H9 (cell line): Measurements from ENCODE around the gene R3HDM4. TPM values are rescaled to one million over a fixed set of nuclear protein-coding genes. Genes with fewer than 3 reads are reported as not detected.
"Not testable (repeated sequence)": the region's sequence is repeated elsewhere in the genome, so short reads cannot be mapped to it uniquely, and the experiment has no call there.

ENCODE experiments used
- DNase-seq: peaks from one replicate; pipeline ENCODE4 v3.0.0-alpha.2; 2017
- H2AFZ ChIP-seq: one replicate; pipeline ENCODE4 v1.6.1; 2013; ENCODE audit warnings: mild to moderate bottlenecking, low read length, control low read depth, moderate library complexity
- H2AK5ac ChIP-seq: 2 replicates; pipeline ENCODE4 v1.6.1; 2013; ENCODE audit warnings: low read length, control low read depth, mixed read lengths; ENCODE audit not compliant: insufficient read length
- H2BK120ac ChIP-seq: one replicate; pipeline ENCODE4 v1.6.1; 2013; ENCODE audit warnings: low read depth, mild to moderate bottlenecking, low read length, control low read depth, inconsistent platforms; ENCODE audit not compliant: poor library complexity, severe bottlenecking
- H2BK12ac ChIP-seq: 2 replicates; pipeline ENCODE4 v1.6.1; 2013; ENCODE audit warnings: low read length, control low read depth, mixed read lengths, low read depth; ENCODE audit not compliant: insufficient read length
- H2BK15ac ChIP-seq: 2 replicates; pipeline ENCODE4 v1.6.1; 2013; ENCODE audit warnings: low read depth, low read length, control low read depth
- H2BK20ac ChIP-seq: one replicate; pipeline ENCODE4 v1.6.1; 2013; ENCODE audit warnings: low read depth, mild to moderate bottlenecking, low read length, control low read depth, inconsistent platforms; ENCODE audit not compliant: poor library complexity, severe bottlenecking
- H2BK5ac ChIP-seq: 2 replicates; pipeline ENCODE4 v1.6.1; 2013; ENCODE audit warnings: low read length, control low read depth, mixed read lengths; ENCODE audit not compliant: insufficient read length
- H3K14ac ChIP-seq: 2 replicates; pipeline ENCODE4 v1.6.1; 2013; ENCODE audit warnings: low read length, control low read depth; ENCODE audit not compliant: insufficient read depth
- H3K18ac ChIP-seq: 2 replicates; pipeline ENCODE4 v1.6.1; 2013; ENCODE audit warnings: low read depth, mild to moderate bottlenecking, mixed read lengths, low read length, control low read depth; ENCODE audit not compliant: insufficient read length
- H3K23ac ChIP-seq: 2 replicates; pipeline ENCODE4 v1.6.1; 2013; ENCODE audit warnings: low read length, control low read depth, mixed read lengths, low read depth; ENCODE audit not compliant: insufficient read length
- H3K23me2 ChIP-seq: 2 replicates; pipeline ENCODE4 v1.6.1; 2013; ENCODE audit warnings: low read depth, mild to moderate bottlenecking, mixed read lengths, low read length, control low read depth; ENCODE audit not compliant: insufficient read length, poor library complexity, severe bottlenecking
- H3K27ac ChIP-seq: 2 replicates; pipeline ENCODE4 v1.5.1; 2013; ENCODE audit warnings: low read length, control low read depth, mixed read lengths, low read depth; ENCODE audit not compliant: insufficient read length
- H3K27me3 ChIP-seq: 2 replicates; pipeline ENCODE4 v1.6.1; 2013; ENCODE audit warnings: low read length, control low read depth, inconsistent platforms; ENCODE audit not compliant: insufficient read depth
- H3K4ac ChIP-seq: 2 replicates; pipeline ENCODE4 v1.6.1; 2013; ENCODE audit warnings: low read depth, mild to moderate bottlenecking, control low read depth, inconsistent platforms, low read length, moderate library complexity
- H3K4me1 ChIP-seq: 2 replicates; pipeline ENCODE4 v1.6.1; 2013; ENCODE audit warnings: low read length, control low read depth, inconsistent platforms; ENCODE audit not compliant: insufficient read depth
- H3K4me2 ChIP-seq: 2 replicates; pipeline ENCODE4 v1.6.1; 2013; ENCODE audit warnings: low read length, control low read depth, mixed read lengths; ENCODE audit not compliant: insufficient read length, insufficient read depth
- H3K56ac ChIP-seq: 2 replicates; pipeline ENCODE4 v1.6.1; 2013; ENCODE audit warnings: low read depth, mild to moderate bottlenecking, mixed read lengths, low read length, control low read depth; ENCODE audit not compliant: insufficient read length
- H3K79me1 ChIP-seq: 2 replicates; pipeline ENCODE4 v1.6.1; 2013; ENCODE audit warnings: low read depth, mild to moderate bottlenecking, moderate library complexity, low read length, control low read depth, inconsistent platforms; ENCODE audit not compliant: insufficient read depth, poor library complexity, severe bottlenecking
- H3K79me2 ChIP-seq: 2 replicates; pipeline ENCODE4 v1.6.1; 2013; ENCODE audit warnings: low read length, control low read depth, inconsistent platforms; ENCODE audit not compliant: insufficient read depth
- H3K9ac ChIP-seq: 2 replicates; pipeline ENCODE4 v1.6.1; 2013; ENCODE audit warnings: low read length, control low read depth, mixed read lengths; ENCODE audit not compliant: insufficient read length; ENCODE audit errors: extremely low read depth
- H3K9me3 ChIP-seq: one replicate; pipeline ENCODE4 v1.6.1; 2013; ENCODE audit warnings: low read depth, low read length, inconsistent platforms; ENCODE audit not compliant: control insufficient read depth
- H3T11ph ChIP-seq: one replicate; pipeline ENCODE4 v1.6.1; 2013; ENCODE audit warnings: mild to moderate bottlenecking, low read length, control low read depth, inconsistent platforms
- H4K20me1 ChIP-seq: one replicate; pipeline ENCODE4 v1.6.1; 2013; ENCODE audit not compliant: control insufficient read depth, insufficient read length, insufficient read depth
- H4K5ac ChIP-seq: 2 replicates; pipeline ENCODE4 v1.6.1; 2013; ENCODE audit warnings: low read depth, mild to moderate bottlenecking, mixed read lengths, low read length, control low read depth; ENCODE audit not compliant: insufficient read length
- H4K8ac ChIP-seq: replicated peaks from 2 replicates; pipeline ENCODE4 v1.6.1; 2013; ENCODE audit warnings: low read length, control low read depth, mixed read lengths, low read depth; ENCODE audit not compliant: insufficient read length
- H4K91ac ChIP-seq: 2 replicates; pipeline ENCODE4 v1.6.1; 2013; ENCODE audit warnings: low read depth, mild to moderate bottlenecking, moderate library complexity, mixed read lengths, low read length, control low read depth; ENCODE audit not compliant: insufficient read length
- H3K27ac Mint-ChIP-seq, 3 experiments: 2 replicates in 2 of 3; 3 replicates in 1 of 3; pipeline ENCODE4 v1.8.0; 2020 to 2021; ENCODE audit warnings: mixed read lengths in 3 of 3, mild to moderate bottlenecking in 1 of 3, moderate library complexity in 1 of 3
- H3K27me3 Mint-ChIP-seq: 2 replicates; pipeline ENCODE4 v1.8.0; 2021; ENCODE audit warnings: low read depth, mild to moderate bottlenecking, moderate library complexity, mixed read lengths
- H3K36me3 Mint-ChIP-seq, 3 experiments: 2 replicates in 2 of 3; 3 replicates in 1 of 3; pipeline ENCODE4 v1.8.0; 2020 to 2021; ENCODE audit warnings: low read depth in 3 of 3, mixed read lengths in 3 of 3; ENCODE audit not compliant: insufficient read depth in 1 of 3
- H3K4me1 Mint-ChIP-seq, 2 experiments: 2 replicates each; pipeline ENCODE4 v1.8.0; 2020; ENCODE audit warnings: mixed read lengths in 2 of 2
- H3K4me3 Mint-ChIP-seq, 2 experiments: 2 replicates in 1 of 2; 3 replicates in 1 of 2; pipeline ENCODE4 v1.8.0; 2020 to 2021; ENCODE audit warnings: mild to moderate bottlenecking in 2 of 2, mixed read lengths in 2 of 2, moderate library complexity in 1 of 2
- H3K9me3 Mint-ChIP-seq, 2 experiments: 2 replicates in 1 of 2; 3 replicates in 1 of 2; pipeline ENCODE4 v1.8.0; 2020; ENCODE audit warnings: mild to moderate bottlenecking in 2 of 2, mixed read lengths in 2 of 2, moderate library complexity in 1 of 2
- WGBS: extraction: QIAGEN DNeasy Blood & Tissue Kit; methylation state at CpG from one replicate; pipeline ENCODE4 v1.1.7; 2013; ENCODE audit warnings: missing lambda C conversion rate, low lambda C conversion rate, mixed read lengths; ENCODE audit not compliant: insufficient read length; ENCODE audit errors: extremely low coverage; 5-methylcytosine and 5-hydroxymethylcytosine counted together
- total RNA-seq: library from RNA; stranded (reverse); gene quantifications from 2 replicates; pipeline ENCODE4 v1.2.1, GENCODE V29; 2021
- TF ChIP-seq, protein P1 (sequence below): fragments of 200-600 bp; sonication (generic); conservative IDR thresholded peaks from 3 replicates; pipeline ENCODE4 v1.8.0; 2021; ENCODE audit warnings: antibody characterized with exemption, mild to moderate bottlenecking

R3HDM4 gene
- total RNA-seq, 1 experiment from 2014 or later: 66.4 TPM

DNA sequence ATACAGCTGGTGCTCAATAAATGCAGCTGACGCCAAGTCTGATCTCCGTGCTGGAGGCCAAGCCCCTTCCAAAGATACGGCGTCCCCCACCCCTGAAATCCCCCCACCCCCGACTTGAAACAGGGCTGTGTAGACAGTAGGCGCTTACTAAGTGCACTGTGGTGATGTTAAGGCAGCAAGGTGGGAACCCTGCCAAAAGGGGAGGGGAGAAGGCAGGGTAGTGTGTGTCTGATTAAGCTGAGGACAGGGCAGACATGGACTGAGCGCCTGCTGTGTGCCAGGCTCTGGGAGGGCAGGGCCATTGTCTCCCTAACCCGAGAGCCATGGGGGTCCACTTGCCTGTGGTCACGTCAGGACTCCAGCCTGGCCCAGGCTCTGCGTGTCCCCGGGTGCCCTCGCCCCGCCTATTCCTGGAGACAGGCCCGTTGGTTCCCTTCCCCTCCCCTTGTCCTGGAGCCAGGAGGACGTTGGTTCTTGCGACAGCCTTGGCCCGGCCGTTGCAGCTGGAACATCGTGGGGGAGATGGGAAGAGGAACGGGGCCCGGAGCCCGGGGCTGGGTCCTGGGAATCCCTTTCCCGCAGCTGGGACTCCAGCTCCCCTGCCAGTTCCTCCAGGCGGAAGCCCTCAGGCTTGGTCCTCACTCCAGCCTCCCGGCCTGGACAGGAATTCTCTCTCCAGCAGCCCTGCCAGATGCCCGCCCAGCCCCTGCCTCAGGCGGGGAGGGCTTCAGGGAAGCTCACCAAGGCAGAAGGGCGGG, 62.6 kb downstream of the R3HDM4 start:
- H2BK5ac ChIP-seq: no peak overlapping the region
- TF ChIP-seq, protein P1, sequence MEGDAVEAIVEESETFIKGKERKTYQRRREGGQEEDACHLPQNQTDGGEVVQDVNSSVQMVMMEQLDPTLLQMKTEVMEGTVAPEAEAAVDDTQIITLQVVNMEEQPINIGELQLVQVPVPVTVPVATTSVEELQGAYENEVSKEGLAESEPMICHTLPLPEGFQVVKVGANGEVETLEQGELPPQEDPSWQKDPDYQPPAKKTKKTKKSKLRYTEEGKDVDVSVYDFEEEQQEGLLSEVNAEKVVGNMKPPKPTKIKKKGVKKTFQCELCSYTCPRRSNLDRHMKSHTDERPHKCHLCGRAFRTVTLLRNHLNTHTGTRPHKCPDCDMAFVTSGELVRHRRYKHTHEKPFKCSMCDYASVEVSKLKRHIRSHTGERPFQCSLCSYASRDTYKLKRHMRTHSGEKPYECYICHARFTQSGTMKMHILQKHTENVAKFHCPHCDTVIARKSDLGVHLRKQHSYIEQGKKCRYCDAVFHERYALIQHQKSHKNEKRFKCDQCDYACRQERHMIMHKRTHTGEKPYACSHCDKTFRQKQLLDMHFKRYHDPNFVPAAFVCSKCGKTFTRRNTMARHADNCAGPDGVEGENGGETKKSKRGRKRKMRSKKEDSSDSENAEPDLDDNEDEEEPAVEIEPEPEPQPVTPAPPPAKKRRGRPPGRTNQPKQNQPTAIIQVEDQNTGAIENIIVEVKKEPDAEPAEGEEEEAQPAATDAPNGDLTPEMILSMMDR: no peak
- H3T11ph ChIP-seq: no peak overlapping the region
- no peak overlapping the region for H4K8ac ChIP-seq
- Mint-ChIP-seq H3K27me3 (peaks cover 26% of the 10 kb centered on the region), H3K4me1 (peaks cover 2 to 9% of the 10 kb centered on the region in 2 experiments; a peak in 2 of 4 replicates), H3K4me3 (no peak overlapping the region), H3K36me3 (no peaks in the 10 kb centered on the region), H3K27ac (no peak overlapping the region), H3K9me3 (no peaks in the 10 kb centered on the region; a peak in 1 of 5 replicates)
- H2BK120ac ChIP-seq: no peak overlapping the region
- no peaks in the 10 kb centered on the region for H3K23me2 ChIP-seq
- H2AK5ac ChIP-seq: no peak overlapping the region
- no peak overlapping the region for H2BK15ac ChIP-seq
- no peak overlapping the region for H2BK20ac ChIP-seq
- H3K79me1 ChIP-seq: no peaks in the 10 kb centered on the region
- H4K5ac ChIP-seq: no peak overlapping the region
- no peak overlapping the region for H3K56ac ChIP-seq
- no peaks in the 10 kb centered on the region for H3K9me3 ChIP-seq
- H3K14ac ChIP-seq: no peak overlapping the region
- no peaks in the 10 kb centered on the region for H3K4me1 ChIP-seq
- H3K4ac ChIP-seq: no peak overlapping the region
- H3K79me2 ChIP-seq: no peaks in the 10 kb centered on the region
- no peak overlapping the region for H3K27ac ChIP-seq
- H4K91ac ChIP-seq: no peak overlapping the region
- H3K23ac ChIP-seq: no peak overlapping the region
- H3K4me2 ChIP-seq: no peak overlapping the region
- H3K27me3 ChIP-seq: no peaks in the 10 kb centered on the region
- WGBS: no CpG with 5 or more reads among the region's 28 CpGs
- no peak overlapping the region for H2BK12ac ChIP-seq
- peak; percentile 42 for DNase-seq
- no peaks in the 10 kb centered on the region for H4K20me1 ChIP-seq
- no peak overlapping the region for H2AFZ ChIP-seq
- no peak overlapping the region for H3K9ac ChIP-seq
- H3K18ac ChIP-seq: no peak overlapping the region

DNA sequence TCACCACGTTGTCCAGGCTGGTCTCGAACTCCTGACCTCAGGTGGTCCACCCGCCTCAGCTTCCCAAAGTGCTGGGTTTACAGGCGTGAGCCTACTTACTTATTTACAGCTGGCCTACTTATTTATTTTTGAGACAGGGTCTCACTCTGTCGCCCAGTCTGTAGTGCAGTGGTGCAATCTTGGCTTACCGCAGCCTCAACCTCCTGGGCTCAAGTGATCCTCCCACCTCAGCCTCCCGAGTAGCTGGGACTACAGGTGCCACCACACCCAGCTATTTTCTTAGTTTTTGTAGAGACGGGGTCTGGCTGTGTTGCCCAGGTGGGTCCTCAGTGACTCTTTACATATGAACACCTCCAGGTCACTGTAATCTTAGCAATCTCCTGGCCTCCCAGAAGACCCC, 63.8 kb downstream of the R3HDM4 start:
- not testable (repeated sequence) for H3K18ac ChIP-seq, H3T11ph ChIP-seq, H3K79me1 ChIP-seq, H3K27me3 ChIP-seq, H3K4ac ChIP-seq, H3K23ac ChIP-seq, H3K27ac ChIP-seq, DNase-seq, H3K14ac ChIP-seq, H2BK12ac ChIP-seq, H3K9me3 ChIP-seq, H3K27ac Mint-ChIP-seq, H3K4me2 ChIP-seq, H4K91ac ChIP-seq, H3K4me1 ChIP-seq, H3K23me2 ChIP-seq, H2AFZ ChIP-seq, H2BK120ac ChIP-seq, H4K5ac ChIP-seq, H3K79me2 ChIP-seq, H2BK5ac ChIP-seq, H3K9me3 Mint-ChIP-seq, H2BK15ac ChIP-seq, H4K8ac ChIP-seq, H3K9ac ChIP-seq, H3K36me3 Mint-ChIP-seq, H2AK5ac ChIP-seq, H4K20me1 ChIP-seq, H3K56ac ChIP-seq, H3K4me3 Mint-ChIP-seq, H2BK20ac ChIP-seq
- WGBS: no CpG with 5 or more reads among the region's 8 CpGs
- Mint-ChIP-seq H3K4me1 (peaks cover 2 to 11% of the 10 kb centered on the region in 2 experiments; a peak in 2 of 4 replicates), H3K27me3 (peaks cover 37% of the 10 kb centered on the region)
